GM21786 (cell line): Measurements from ENCODE around the gene ANKS1B.

ENCODE experiments used
- ATAC-seq: cut with Tn5 transposase; IDR thresholded peaks from one replicate; pipeline ENCODE4 v1.9.1; 2021; ENCODE audit not compliant: unreplicated experiment

ANKS1B gene

DNA sequence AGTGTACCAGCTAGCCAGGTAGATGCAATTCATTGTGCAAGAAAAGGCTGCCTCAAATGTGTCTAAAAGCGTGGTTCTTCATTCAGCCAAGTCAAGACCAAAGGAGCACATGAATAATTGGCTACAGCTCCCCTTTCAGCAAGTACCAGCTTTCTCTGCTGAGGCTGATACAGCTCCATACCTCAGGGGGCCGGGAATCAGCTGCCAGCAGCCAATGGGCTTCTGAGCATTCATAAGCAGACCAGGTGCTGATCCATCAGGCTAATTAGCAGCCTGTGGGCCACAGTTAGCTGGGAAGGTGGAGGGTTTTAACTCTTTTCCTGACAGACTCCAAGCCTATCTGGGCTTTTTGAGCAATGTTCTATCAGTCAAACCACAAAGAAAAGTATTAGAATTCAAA, 1075.0 kb downstream of the ANKS1B start:
- ATAC-seq: no peak

DNA sequence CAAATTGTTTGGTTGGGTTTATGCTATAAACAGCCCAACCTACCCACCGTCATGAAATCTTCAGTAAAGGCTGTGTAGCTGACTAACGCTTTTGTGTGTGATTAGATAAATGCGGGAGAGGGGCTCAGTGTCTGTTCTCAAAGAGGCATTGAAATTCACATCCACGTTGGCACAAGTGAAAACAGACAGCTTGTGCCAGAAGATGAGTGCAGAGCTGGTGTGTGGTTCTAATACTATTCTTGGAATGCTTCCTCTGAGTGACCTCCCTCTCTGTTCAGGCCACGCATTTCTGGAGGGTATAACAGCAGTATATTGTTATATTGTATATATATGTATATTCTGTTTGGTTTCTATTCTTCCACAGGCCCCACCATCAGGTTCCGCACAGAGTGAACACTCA, 1075.9 kb downstream of the ANKS1B start:
- ATAC-seq: no peak

DNA sequence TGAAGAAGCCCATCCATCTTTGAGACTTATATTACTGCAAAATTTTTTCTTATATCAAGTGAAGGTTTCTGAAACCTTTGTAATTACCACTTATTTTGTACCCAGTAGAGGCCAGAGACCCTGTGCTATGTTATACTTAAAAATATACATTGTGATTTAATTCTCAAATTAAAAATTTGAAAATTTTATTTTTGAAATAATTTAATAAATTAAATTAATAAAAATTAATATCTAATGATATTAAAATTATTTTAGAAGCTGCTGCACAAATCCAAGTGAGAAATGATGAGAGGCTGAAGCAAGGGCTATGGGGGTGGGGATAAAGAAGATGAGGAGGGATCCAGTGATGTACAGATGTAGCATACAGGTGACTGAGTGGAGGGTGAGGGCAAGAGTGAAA, 1080.9 kb downstream of the ANKS1B start:
- ATAC-seq: no peak

DNA sequence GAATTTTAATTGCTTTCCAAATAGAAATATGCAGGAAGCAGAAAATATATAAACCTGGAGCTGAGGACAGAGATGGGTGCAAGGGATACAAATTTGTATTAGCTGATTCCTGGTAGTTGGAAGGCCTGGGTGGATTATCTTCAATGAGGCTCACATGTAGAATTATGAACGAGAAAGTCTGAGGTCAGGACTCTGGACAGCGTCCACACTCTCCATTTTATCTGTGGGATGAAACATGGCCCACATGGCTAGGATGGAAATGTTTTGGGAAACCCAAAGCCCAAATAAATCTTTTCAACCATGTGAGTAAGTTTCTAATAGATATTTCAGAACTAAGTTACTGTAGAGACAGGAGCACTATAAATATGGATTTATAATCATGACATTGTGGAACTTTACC, 1083.5 kb downstream of the ANKS1B start:
- no peak for ATAC-seq

DNA sequence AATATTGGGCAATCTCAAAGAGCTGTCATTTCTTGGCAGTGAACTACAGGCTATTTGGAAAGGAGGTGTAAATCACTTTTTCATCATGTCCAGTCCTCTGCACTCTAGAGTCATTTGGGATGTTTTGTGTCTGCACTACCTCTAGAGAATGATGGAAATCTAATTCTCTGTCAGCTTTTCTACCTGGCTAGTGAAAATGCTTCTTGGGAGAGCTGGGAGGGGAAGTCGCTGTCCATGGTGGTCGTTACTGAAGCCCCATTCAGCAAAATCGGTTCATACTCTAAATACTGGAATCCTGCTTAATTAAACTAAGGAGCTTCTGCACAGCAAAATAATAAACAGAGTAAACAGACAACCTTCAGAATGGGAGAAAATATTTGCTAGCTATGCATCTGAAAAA, 1087.8 kb downstream of the ANKS1B start:
- ATAC-seq: no peak

DNA sequence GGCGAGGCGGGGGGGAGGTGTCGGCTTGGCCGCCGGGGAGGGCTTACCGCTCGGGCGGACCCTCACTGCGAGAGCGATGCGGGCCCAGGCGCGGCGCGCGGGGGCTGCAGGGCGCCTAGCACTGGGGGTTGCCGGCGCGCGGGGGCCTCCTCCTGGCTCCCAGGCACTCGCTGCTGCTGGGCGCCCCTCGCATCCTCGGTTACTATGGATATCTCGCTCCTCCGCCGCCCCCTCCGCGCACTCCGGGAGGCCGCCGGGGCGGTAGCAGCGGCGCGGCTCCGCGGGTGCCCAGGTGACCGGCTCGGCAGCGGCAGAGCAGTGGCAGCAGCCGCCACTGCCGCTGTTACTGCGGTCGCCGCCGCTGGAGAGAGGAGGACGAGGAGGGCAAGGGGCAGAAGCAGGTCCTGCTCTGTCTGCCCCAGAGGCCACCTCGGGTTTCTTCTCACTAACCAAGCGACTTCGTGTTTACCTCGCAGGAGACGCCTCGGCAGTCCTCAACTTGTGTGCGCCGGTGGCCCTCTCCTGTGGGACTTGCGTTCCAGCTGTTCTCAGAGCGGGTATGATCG, 1089.6 kb downstream of the ANKS1B start:
- no peak for ATAC-seq

DNA sequence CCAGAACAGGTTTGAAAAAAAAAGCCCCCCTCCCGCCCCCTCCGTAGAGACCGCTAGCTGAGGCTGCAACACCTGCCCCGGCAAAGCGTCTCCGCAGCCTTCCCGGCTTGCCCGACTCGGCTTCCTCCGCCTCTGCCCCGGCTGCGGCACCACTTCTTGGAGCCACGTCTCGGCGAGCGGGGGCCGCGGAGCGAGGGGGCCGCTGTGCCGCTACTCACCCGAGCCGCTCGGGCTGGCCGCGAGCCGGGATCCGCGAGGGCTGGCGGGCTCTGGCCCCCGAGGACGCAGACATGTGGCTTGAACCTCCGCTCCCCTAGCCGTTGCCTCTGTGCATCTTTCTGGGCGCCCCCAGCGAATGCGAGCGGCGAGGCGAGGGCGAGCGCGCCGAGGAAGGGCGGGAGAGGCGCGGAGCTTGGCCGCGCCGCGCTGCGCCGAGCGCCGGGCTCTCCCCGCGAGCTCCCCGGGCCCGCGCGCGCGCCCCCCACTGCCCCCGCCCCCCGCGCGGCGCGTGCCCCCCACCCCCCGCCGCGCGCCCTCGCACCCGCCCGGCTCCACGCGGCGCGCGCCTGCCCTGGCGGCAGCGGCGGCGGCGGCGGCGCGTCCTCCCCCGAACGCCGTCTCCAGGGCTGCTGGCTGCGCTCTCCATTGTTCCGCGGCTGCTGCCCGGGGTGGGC, 1090.2 kb downstream of the ANKS1B start:
- ATAC-seq: no peak

DNA sequence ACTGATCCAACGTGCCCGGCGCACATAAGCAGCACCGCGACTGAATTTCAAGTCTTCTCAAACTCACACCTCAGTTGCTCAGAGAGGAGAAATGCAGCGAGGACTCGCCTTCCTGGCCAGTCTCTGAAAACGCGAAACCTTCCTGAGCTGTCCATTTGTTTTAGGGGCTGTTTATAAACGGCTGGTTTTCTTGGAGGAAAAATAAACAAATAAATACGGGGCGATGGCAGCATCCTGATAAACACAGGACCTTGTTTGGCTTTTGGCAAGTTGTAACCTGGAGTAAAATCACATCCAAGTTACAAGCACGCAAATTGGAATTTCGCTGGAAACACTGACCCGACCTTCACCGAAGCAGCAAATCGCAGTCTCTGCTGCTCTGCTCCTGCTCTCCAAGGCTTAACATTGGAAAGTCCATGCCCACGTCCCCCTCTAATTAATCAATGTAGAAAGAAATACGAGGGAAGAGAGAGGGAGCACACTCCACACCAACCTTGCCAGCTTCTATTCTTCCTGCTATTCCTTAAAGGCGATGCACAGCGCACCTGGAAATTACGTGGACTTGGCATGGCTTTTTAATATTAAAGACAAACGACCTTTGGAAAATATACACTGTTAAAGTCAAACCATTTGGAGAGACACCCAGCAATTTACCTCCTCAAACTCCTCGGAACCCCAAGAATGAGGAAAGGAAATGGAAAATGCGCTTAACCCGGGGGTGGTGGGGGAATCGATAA, 1090.9 kb downstream of the ANKS1B start:
- no peak for ATAC-seq

DNA sequence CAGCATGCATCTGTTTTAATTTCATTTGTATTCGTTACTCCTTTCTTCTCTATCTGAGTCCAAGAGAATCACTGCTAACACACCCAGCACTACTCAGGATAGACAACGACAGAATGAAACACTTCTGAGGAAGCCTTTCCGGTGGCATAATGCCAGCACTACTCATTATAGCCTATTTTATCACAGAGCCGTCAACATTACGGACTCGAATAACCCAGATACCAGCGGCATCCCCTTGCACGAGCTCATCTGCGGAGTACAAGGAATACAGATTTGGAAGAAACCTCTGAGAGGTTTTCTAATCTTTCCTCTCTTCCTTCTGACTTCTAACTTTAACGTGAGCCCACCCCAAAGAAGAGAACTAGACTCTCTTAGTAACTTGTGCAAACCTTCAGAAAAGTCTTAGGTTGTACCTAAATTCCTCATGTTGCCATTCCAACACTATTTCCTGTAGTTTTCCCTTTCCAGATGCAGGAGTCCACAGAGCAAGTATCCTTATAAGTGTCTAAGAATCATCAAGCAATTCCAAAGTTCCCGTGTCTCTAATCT, 1091.5 kb downstream of the ANKS1B start:
- ATAC-seq: no peak

DNA sequence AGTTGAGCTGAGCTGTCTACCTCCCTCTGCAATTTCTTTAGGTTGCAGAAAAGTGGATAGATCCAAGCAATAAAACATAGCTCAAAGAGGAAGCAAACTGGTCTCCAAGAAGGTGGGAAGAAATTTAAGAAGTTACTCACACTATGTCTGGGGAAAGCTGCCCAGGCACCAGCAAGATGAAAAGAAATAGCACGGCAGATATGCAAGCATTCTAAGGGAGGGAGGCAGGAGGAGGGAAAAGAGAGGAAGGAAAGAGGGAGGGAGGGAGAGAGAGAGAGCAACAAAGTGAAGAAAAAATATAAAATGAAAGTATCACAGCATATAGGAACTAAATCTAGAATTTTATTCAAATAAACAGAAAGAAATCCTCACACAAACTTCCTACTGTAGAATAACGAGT, 1099.0 kb downstream of the ANKS1B start:
- no peak for ATAC-seq

DNA sequence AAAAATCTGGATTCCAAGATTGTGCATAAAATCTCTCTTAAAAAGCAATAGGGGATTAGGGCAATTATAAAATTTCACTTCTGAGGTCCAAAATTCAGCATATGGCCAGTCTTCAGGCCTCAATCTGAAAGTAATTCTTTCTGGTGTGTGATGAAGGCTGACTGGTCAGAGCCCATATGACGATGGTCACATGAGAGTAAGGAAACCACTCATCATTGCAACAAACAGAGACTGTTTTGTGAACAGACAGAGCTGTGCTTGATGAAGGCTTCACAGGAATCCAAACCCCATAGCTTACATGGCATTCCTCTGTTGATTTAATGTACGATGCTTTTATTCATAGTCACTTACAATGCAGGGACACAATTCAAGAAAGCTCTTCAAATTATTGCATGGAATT, 1101.5 kb downstream of the ANKS1B start:
- ATAC-seq: no peak

DNA sequence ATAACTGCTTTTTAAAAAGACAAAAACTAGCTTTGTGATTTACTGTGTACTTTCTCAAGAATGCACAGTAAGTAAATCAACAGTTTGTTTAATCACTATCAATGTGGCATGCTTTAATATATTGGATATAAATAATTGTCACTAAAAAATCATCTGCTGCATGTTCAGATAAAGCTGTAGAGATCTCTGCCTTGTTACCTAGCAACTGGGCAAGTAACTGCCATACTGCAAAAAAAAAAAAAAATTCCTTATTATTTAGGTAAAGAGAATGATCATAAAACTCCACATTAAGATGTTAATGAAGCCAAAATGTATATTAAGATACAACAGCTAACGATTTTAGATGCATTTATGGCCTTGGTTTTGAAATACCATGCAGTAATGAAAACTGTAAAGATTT, 1102.2 kb downstream of the ANKS1B start:
- ATAC-seq: no peak

DNA sequence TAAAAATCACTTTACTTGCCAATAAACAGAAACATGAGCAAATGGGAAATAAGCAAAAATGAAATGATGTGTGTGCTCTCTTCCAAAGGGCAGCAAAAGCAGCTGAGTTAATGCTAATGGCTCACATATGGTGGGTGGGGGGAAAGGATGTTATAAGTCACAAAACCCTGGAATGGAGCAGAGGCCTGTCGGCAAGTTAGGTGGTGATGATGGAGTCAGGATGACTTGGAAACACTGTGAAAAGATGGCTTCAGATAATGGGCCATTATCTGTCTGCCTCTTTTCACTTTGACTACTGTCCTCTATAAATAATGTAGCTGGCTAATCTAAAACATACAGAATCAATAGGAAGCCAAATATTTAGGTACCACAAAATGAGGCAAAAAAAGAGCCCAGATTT, 1111.0 kb downstream of the ANKS1B start:
- no peak for ATAC-seq

DNA sequence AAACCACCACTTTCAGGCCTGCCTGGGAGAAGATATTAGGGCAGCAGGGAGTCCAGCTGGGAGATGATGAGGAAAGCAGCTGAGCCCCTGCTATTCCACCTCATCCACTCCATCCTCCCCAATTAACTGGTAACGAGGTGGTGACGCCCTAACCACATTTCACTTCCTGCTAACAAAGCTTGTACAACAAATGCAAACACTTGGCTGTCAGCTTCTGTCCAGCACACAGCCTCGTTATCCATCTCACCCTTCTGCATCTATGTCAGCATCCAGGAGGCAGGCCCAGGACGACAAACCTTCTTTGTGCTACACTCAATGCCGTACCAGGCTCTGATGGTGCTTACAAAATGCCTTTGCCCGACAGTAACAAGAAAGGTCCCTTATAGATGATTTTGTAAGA, 1114.2 kb downstream of the ANKS1B start:
- ATAC-seq: no peak

DNA sequence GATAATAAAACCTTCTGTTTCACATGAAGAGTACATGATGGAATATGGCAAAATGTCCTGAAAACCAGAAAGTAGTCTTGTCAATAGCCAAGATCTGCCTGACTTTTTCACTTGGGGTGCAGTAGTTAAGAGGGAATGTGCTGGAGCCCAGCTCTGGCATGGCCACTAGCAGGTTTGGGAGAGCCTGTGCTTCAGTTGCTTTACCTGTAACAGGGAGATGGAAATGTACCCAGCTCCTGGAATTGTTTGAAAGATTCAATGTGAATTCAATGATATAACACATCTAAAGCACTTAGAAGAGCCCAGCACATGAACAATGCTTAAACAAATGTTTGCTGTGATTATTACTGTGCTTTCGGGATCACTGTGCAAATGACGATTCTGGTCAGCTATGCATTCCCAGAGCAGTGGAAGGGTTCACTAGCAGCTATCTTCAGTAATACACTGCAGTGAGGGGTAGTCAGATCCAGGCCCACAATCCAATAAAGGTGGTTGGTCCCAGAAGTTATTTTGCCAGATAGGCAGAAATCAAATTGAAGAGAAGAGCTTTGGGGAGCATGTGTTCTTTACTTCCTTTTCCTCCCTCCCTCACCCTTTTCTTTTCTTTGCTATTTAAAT, 1114.7 kb downstream of the ANKS1B start:
- no peak for ATAC-seq

DNA sequence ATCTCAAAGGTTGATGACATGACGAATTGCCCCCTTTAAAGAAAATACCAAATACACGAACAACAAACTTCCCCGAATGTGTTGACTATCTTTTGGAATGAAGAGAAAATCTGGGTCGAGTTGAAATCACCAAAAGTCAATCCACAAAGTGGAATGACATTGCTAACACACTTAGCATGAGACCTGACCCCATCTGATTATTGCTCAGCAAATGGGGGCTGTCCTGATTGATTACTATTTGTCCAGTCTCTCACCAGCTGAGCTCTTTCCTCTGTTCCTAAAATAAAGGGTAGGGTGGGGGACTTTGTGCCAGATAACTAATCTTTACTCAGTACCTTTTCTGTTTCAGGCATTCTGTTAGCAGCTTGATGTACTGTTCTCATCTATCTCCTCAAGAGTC, 1116.2 kb downstream of the ANKS1B start:
- ATAC-seq: no peak

DNA sequence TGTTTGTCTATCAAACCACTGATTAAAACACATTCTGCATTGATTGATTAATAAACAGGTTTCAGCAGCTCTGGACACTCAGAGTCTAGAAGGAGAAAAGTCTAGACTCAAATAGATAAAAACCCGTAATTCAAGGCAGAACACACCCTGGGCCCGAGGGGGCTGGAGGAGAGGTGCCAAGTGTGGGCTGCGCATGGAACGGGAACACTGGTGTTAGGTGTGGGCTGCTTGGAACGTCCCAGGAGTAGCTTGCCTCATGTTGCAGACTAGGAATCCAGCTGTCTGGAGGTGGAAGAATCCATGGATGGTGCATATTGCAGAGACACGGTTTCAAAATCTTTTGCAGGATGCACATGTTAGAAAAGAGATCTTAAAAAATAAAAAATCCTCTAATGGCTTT, 1116.7 kb downstream of the ANKS1B start:
- no peak for ATAC-seq

DNA sequence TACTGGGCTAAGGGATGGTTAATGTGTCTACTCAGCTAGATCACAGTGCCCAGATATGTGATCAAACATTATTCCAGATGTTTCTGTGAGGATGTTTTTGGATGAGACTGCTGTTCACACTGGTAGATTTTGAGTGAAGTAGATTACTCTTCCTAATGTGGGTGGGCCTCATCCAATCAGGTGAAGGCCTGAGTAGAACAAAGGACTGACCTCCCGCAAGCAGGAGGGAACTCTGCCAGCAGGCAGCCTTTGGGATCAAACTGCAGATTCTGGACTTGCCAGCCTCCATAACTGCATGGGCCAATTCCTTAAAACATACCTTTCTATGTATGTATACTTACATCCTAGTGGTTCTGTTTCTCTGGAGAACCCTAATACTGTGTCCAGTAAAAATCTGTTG, 1120.4 kb downstream of the ANKS1B start:
- no peak for ATAC-seq

DNA sequence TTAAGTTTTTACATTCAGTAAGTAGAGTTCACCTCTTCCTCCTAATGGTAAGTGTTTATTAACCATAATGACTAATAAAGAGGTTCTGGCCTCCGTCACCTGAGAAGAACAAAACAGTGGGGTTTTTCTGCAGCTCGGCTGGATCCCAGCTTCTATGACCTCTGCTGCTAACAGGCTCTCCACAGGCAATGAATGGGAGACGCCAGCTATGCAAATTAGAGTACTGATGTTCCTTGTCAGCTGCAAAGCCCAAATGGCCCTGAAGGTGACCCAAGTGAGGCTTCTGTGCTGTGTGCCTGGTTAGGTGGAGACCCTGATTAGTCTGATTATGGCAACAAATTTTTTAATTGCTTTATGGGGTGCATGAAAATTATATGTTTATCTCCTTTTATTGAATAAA, 1121.6 kb downstream of the ANKS1B start:
- no peak for ATAC-seq

DNA sequence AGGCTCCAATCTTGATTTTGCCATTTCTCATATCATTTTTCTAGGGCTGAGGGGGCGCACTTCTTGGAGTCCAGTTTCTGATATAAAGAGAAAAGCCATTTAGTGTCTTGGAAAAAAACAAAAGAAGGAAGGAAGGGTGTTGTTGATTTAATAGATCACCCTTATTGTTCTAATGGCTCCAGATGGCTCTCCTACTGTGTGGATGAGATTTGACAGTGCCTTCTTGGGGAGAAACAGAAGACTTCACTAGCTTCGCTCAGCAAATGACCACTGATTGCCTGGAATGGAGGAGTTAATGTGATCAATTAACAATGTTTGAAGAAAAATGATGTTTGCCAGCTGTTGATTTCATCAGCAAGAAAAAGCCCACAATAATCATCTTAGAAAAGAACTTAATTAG, 1123.5 kb downstream of the ANKS1B start:
- no peak for ATAC-seq

DNA sequence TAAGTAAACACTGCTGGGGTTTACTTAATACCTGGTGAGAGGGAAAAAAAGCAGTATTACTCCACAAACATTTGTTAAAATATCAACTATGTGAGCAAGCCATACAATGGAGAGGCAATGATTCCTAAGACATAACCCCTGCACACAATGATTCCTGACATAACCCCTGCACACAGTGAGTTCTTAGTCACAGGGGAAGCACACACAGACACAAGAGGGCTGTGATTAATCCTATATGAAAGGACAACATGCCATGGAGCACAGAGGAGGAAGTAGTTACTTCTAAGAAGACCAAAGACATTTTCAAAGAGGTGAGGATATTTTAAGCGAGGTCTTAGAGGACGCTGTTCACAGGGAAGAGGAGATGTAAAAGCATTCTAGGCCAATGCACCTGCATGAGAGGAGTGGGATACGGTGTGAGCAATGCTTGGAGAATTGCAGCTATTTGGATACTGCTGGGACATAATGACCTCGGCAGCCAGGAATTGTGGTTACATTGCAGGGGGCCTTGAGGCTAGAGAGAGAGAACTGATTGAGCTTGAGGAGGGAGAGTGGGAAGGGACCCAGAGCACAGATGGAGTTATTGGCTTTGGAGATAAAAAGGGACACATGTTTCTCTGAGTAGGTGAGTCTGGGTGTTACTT, 1127.7 kb downstream of the ANKS1B start:
- ATAC-seq: no peak
